Gastroesophageal sphincter (tissue), 4 donors: ENCODE data around the gene HEY2. TPM values are rescaled to one million over a fixed set of nuclear protein-coding genes. Genes with fewer than 3 reads are reported as not detected.

Experiments used
- ATAC-seq: fragments of 150-250 bp; one replicate; pipeline ENCODE4 v1.9.1; 2016; ENCODE audit warnings: mild to moderate bottlenecking, moderate library complexity
- H3K27ac ChIP-seq, 4 donors: fragments of 200-600 bp; sonication (generic) in 3 of 4; 1 replicate in 3 of 4; 2 replicates in 1 of 4; pipeline ENCODE4 v1.5.1; 2016 to 2019
- H3K27me3 ChIP-seq: fragments of 200-600 bp; sonication (generic); one replicate; pipeline ENCODE4 v1.5.1; 2019
- H3K36me3 ChIP-seq, 2 donors: fragments of 200-600 bp; sonication (generic); one replicate each; pipeline ENCODE4 v1.5.1; 2019; ENCODE audit warnings: control low read depth in 1 of 2
- H3K4me1 ChIP-seq, 3 donors: fragments of 200-600 bp; sonication (generic); 1 replicate in 2 of 3; 2 replicates in 1 of 3; pipeline ENCODE4 v1.5.1; 2016 to 2019; ENCODE audit warnings: control low read depth in 2 of 3
- H3K4me3 ChIP-seq, 2 donors: fragments of 200-600 bp; sonication (generic); one replicate each; pipeline ENCODE4 v1.5.1; 2019; ENCODE audit warnings: mild to moderate bottlenecking in 1 of 2, moderate library complexity in 1 of 2
- H3K9me3 ChIP-seq, 3 donors: fragments of 200-600 bp; sonication (generic); one replicate each; pipeline ENCODE4 v1.5.1; 2017 to 2019; ENCODE audit warnings: control low read depth in 2 of 3
- EP300 ChIP-seq: sonication (generic); formaldehyde crosslinking; IDR thresholded peaks from one replicate; pipeline ENCODE4 v1.6.1; 2017; ENCODE audit warnings: antibody characterized with exemption, mild to moderate bottlenecking
- POLR2A ChIP-seq, 2 donors: fragments of 450-650 bp; IDR thresholded peaks; one replicate each; pipeline ENCODE4 v1.6.1; 2017; ENCODE audit warnings: antibody characterized with exemption in 2 of 2, mild to moderate bottlenecking in 2 of 2, moderate library complexity in 1 of 2
- POLR2AphosphoS5 ChIP-seq: sonication (generic); formaldehyde crosslinking; IDR thresholded peaks from one replicate; pipeline ENCODE4 v1.6.1; 2017; ENCODE audit warnings: antibody characterized with exemption
- WGBS, 2 donors: methylation state at CpG; one replicate each; pipeline ENCODE4 v1.1.5; 2018; ENCODE audit warnings: low coverage in 1 of 2; 5-methylcytosine and 5-hydroxymethylcytosine counted together
- total RNA-seq, 4 donors: library from RNA; depleted of rRNA; stranded (reverse); fragments of >200 nt; gene quantifications; one replicate each; pipeline ENCODE4 v1.1.0, GENCODE V29; 2016
- TF ChIP-seq, protein P1 (sequence below), 4 experiments: fragments of 200-600 bp in 2 of 4; fragments of 450-650 bp in 2 of 4; sonication (generic) in 1 of 4; IDR thresholded peaks; one replicate each; pipeline ENCODE4 v1.5.1; 2017 to 2019; ENCODE audit warnings: antibody characterized with exemption in 4 of 4, mild to moderate bottlenecking in 2 of 4, moderate library complexity in 2 of 4

The HEY2 gene
- total RNA-seq, 4 donors from 2014 or later = 1.1 to 2.3 (median 2.1) TPM

DNA sequence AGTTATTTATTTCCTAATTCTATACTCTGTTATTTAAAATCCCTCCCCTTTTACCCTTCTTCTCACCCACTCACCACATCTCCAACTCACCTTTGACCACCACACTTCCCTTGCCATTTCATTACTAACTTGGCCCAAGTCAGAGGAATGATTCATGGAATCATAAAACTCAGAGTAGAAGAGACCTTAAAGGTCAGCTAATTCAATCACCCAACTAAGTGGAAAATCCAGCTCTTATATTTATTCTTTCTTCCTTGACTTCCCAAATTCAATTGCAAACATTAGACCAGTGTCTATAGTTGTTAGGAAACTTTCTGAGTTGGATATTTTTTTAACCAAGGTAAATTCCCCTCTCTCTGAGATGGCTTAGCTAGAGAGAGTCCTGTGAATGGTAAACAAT lies 26.5 kb upstream of the HEY2 start:
- ATAC-seq = no peak
- Histone ChIP-seq H3K27ac (no peak overlapping the region), H3K4me3 (no peak overlapping the region), H3K27me3 (no peaks in the 10 kb centered on the region), H3K4me1 (no peaks in the 10 kb centered on the region), H3K36me3 (no peaks in the 10 kb centered on the region), H3K9me3 (no peaks in the 10 kb centered on the region)
- no peak for TF ChIP-seq POLR2A (IDR thresholded peaks at IDR 0.05)
- no peak for TF ChIP-seq POLR2AphosphoS5
- TF ChIP-seq EP300 = no peak
- TF ChIP-seq, protein P1, sequence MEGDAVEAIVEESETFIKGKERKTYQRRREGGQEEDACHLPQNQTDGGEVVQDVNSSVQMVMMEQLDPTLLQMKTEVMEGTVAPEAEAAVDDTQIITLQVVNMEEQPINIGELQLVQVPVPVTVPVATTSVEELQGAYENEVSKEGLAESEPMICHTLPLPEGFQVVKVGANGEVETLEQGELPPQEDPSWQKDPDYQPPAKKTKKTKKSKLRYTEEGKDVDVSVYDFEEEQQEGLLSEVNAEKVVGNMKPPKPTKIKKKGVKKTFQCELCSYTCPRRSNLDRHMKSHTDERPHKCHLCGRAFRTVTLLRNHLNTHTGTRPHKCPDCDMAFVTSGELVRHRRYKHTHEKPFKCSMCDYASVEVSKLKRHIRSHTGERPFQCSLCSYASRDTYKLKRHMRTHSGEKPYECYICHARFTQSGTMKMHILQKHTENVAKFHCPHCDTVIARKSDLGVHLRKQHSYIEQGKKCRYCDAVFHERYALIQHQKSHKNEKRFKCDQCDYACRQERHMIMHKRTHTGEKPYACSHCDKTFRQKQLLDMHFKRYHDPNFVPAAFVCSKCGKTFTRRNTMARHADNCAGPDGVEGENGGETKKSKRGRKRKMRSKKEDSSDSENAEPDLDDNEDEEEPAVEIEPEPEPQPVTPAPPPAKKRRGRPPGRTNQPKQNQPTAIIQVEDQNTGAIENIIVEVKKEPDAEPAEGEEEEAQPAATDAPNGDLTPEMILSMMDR (IDR thresholded peaks at IDR 0.05) = no peak

DNA sequence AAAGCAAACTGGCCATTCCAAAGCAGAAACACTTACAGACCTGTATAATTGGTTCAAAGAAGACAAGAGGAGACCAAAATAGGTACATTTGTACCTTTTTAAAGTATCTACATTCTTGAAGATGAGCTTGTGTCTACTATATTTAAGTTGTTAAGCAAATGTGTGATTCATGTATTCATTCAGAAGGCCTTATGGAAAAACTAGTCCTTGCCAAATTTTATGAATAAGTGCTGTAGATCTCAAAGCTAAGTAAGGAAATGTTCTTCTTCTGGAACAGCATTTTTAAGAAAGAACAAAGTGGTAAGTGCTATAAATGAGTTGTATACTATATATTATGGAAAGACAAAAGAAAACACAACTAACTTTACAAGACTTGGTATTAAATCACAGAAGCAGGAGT lies 22.2 kb upstream of the HEY2 start:
- H3K36me3 ChIP-seq = no peaks in the 10 kb centered on the region
- H3K9me3 ChIP-seq = no peaks in the 10 kb centered on the region
- no peak overlapping the region for H3K27ac ChIP-seq
- no peak for ATAC-seq
- H3K27me3 ChIP-seq = no peaks in the 10 kb centered on the region
- TF ChIP-seq, protein P1 (IDR thresholded peaks at IDR 0.05) = no peak
- no peak for TF ChIP-seq POLR2A (IDR thresholded peaks at IDR 0.05)
- TF ChIP-seq EP300 = no peak
- no peak for TF ChIP-seq POLR2AphosphoS5
- H3K4me1 ChIP-seq = no peaks in the 10 kb centered on the region
- H3K4me3 ChIP-seq = no peak overlapping the region

DNA sequence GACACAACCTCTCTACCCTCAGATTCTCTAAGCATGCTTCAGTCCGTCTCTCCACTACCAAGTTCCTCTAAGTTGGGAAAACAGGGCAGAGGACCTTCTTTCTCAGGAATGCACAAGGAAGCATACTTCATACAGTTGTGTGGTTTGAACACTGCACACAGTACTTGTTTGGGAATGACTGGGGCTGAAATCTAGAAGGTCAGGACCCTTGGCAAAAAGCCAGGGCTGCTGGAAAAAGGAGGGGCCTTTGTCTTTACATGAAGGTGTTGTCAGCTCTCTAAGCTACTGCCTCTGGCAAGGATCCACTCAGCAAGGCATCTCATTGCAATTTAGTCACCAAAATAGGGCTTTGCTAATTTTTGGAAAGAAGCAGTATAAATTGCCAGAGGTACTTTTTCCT lies 20.7 kb upstream of the HEY2 start:
- H3K27ac ChIP-seq = no peak overlapping the region
- WGBS, 2 donors = 100% methylated on average over 1 of the region's 1 CpG; no CpG with 5 or more reads in 1 of the 2 donors
- no peak for ATAC-seq

DNA sequence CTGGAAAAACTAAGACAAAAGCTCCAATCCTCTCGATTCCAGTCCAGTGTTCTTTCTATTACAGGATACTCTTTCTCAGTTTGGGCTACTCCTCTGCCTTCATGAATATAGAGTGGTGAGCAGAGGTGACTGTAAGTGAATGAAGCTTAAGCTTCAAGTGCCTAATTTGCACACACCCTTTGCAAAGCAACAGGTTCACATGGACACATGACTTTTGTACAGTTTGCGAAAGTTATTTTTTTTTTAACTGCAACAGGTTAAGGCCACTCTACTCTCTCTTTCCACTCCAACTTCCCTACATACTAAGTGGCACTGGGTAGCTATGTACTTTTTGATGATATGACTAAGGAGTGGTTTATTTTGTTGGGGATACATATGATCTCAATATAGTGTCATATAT lies 19.4 kb upstream of the HEY2 start:
- 86% methylated on average over 2 of the region's 2 CpGs; no CpG with 5 or more reads in 1 of the 2 donors for WGBS, 2 donors
- H3K27ac ChIP-seq = no peak overlapping the region
- H3K4me1 ChIP-seq = no peaks in the 10 kb centered on the region
- peaks cover 9% of the 10 kb centered on the region for H3K27me3 ChIP-seq
- H3K9me3 ChIP-seq = no peaks in the 10 kb centered on the region
- no peaks in the 10 kb centered on the region for H3K36me3 ChIP-seq
- H3K4me3 ChIP-seq = no peak overlapping the region
- TF ChIP-seq EP300 = no peak
- TF ChIP-seq POLR2AphosphoS5 = no peak
- TF ChIP-seq, protein P1 (IDR thresholded peaks at IDR 0.05) = no peak
- TF ChIP-seq POLR2A (IDR thresholded peaks at IDR 0.05) = no peak
- no peak for ATAC-seq

More for the DNA sequence above, 20.7 kb upstream of the HEY2 start:
- no peaks in the 10 kb centered on the region for H3K4me1 ChIP-seq
- H3K9me3 ChIP-seq = no peaks in the 10 kb centered on the region
- H3K27me3 ChIP-seq = peaks cover 7% of the 10 kb centered on the region
- TF ChIP-seq, protein P1 (IDR thresholded peaks at IDR 0.05) = no peak
- TF ChIP-seq POLR2A (IDR thresholded peaks at IDR 0.05) (no peak), EP300 (no peak), POLR2AphosphoS5 (no peak)
- no peak overlapping the region for H3K4me3 ChIP-seq
- no peaks in the 10 kb centered on the region for H3K36me3 ChIP-seq

DNA sequence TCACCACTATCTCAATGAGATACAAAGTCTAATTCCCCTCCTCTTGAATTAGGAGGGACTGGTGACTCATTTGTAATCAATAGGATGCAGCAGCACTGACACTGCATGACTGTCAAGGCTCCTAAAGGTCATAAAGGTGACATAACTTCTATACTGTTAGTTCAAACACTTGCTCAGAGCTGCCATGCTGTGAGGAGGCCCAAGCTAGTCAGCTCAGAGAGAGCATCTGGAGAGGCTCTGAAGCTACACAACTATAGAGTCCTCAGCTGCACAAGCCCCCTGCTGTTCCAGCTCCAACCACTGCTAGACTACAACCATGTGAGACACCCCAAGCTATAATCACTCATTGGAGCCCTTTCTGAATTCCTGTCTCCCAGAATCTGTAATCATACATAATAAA lies 17.0 kb upstream of the HEY2 start:
- TF ChIP-seq, protein P1 (IDR thresholded peaks at IDR 0.05) = no peak
- TF ChIP-seq POLR2AphosphoS5 (no peak), EP300 (no peak), POLR2A (IDR thresholded peaks at IDR 0.05) (no peak)
- ATAC-seq = no peak
- no peaks in the 10 kb centered on the region for H3K4me1 ChIP-seq
- no peaks in the 10 kb centered on the region for H3K9me3 ChIP-seq
- no peak overlapping the region for H3K4me3 ChIP-seq
- H3K27me3 ChIP-seq = peaks cover 14% of the 10 kb centered on the region
- no peak overlapping the region for H3K27ac ChIP-seq
- no peaks in the 10 kb centered on the region for H3K36me3 ChIP-seq
